ENCODE results near the gene AGMO.
"Not testable (repeated sequence)": the region's sequence is repeated elsewhere in the genome, so short reads cannot be mapped to it uniquely, and the experiment has no call there.

Gene AGMO

GRCh38 chr7:15560968-15561367 lies 847 bp downstream of the AGMO start:
- in situ Hi-C loops (cut with MboI; ENCODE audit: low sequenced_read_pairs) = no loop called here

DNA sequence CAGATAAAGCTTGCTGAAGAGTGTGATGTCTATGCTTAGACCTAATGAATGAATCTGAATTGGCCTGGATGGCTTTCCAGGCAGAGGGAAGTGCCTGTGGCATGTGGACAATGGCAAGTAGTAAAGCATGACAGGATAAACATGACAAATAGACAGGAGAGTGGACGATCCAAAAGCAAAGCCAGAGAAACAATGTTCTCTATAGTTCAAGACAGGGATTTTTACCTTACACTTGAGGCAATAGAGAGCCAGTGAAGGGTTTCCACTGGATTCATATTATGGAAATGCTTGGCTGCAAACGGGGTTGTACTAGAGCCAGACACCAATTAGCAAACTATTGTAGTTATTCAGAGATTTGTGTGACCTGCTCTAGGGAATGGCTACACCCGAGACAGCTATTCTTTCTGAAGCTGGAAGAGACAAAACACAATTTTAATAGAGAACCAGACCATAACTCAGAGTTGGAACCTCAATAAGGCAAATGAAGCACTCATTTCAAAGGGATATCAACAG lies 2.3 kb downstream of the AGMO start:
- in situ Hi-C loops (cut with MboI; ENCODE audit: low sequenced_read_pairs) = no loop called here

GRCh38 chr7:15558756-15559155 lies 3.1 kb downstream of the AGMO start:
- in situ Hi-C loops (cut with MboI; ENCODE audit: low sequenced_read_pairs) = no loop called here

DNA sequence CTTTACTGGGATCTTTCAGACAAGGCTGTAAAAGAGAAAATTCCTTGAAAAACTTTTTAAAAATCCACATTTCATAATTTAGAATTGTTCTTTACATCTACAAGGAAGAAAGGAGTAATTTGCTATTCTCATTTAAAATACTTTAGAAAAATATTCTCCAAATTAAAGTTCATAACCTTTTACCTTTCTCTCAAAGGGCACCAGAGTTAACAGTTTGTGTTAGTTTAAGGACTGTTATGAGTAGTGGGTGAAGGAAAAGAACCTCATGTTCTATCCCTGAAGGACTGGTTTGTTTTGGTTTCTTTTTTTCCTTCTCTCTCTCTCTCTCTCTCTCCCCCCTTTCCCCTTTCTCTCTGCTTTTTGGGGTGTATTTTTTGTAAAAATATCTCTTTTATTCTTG lies 4.1 kb downstream of the AGMO start:
- in situ Hi-C loops (cut with MboI; ENCODE audit: low sequenced_read_pairs) = no loop called here

DNA sequence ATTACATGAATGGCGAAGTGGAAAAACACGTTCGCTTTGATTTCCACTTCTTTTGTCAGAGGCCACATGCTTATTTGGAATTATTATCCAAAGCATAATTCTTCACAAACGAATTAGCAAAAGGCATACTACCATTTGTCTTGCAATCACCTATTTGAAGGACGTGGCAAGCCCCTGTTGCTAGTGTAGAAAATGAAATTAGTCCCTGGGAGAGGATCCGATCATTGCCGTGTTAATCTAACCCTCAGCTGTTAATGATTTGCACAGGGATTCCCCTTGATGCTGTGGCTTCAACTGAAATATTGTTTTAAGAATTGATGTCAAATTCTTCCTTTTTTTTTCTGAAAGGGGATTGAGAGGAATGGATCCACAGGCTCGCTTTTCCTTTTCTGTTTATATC lies 4.6 kb downstream of the AGMO start:
- in situ Hi-C loops (cut with MboI; ENCODE audit: low sequenced_read_pairs) = no loop called here

DNA sequence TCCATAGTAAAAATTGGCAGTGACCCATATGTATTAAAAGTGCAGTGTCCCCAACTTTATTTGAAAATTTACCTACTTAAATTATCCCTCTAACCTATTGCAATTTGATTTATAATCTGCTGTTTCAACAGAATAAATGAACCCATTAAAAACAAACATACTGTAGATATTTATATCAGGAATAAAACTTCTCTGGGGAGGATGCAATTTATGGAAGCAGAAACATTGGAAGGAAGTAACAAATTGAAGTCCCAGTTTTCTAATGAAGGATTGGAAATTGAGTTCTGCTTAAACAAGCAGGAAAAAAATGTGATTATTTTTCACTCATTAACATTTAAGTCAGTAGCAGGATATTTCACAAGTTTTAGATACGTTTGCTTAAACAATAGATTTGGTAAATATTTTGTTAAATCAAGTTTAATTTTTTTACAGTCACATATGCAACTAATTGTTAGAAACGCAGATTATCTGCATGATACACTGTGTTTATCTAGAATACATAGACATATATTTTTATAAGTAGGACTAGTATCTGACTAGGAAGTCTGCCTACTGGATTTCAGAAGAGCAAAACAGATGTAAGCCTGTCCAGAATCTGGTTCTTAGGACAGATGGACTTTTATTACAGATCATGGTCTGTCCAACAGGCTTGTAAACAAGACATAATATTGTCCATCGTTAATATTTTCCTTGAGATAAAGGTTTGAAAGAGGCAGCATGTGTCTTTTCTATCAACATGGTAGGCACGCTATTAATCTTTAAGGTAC lies 5.3 kb downstream of the AGMO start:
- in situ Hi-C loops (cut with MboI; ENCODE audit: low sequenced_read_pairs) = no loop called here

GRCh38 chr7:15555381-15555859 lies 6.4 kb downstream of the AGMO start:
- in situ Hi-C loops (cut with MboI; ENCODE audit: low sequenced_read_pairs) = no loop called here

DNA sequence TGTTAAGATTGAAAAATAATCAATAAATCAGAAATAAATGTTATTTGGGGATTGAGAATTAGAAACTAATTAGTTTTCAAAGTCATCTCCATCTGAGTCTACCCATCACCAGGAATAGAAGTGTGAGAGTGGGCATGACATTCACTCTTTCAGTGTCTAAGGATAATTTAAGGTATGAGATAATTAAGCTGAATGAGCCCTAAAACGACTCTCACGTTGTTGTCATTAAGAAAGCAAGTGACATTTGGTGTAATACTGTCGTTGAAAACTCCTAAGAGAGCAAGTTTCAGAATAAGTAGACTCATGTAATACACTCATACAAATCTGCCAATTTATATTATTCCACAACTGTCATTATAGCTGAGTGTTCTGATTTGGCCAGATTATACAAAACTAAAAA lies 7.1 kb downstream of the AGMO start:
- in situ Hi-C loops (cut with MboI; ENCODE audit: low sequenced_read_pairs) = no loop called here

DNA sequence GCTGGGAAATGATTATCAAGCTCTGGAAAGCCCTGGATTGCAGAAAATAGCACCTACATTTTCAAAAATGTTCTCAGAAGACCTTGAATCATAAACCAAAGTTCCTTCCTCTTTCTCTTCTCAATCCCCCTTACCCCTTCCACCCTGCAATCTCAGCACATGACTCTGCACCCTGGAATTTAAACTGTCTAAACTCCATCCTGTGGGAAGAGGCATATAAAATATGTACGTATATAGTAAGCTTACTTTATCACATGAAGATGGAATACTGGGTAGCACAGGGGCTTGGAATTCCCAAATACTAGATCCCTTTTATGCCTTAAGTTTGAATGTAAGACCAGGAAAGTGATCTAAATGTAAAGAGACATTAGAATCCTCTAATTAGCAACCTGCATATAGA lies 7.7 kb downstream of the AGMO start:
- in situ Hi-C loops (cut with MboI; ENCODE audit: low sequenced_read_pairs) = no loop called here

DNA sequence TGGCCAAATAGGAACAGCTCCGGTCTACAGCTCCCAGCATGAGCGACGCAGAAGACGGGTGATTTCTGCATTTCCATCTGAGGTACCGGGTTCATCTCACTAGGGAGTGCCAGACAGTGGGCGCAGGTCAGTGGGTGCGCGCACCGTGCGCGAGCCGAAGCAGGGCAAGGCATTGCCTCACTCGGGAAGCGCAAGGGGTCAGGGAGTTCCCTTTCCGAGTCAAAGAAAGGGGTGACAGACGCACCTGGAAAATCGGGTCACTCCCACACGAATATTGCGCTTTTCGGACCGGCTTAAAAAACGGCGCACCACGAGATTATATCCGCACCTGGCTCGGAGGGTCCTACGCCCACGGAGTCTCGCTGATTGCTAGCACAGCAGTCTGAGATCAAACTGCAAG lies 14.5 kb downstream of the AGMO start:
- in situ Hi-C loops (cut with MboI; ENCODE audit: low sequenced_read_pairs) = not testable (repeated sequence)

GRCh38 chr7:15546272-15546792 lies 15.5 kb downstream of the AGMO start:
- in situ Hi-C loops (cut with MboI; ENCODE audit: low sequenced_read_pairs) = no loop called here

DNA sequence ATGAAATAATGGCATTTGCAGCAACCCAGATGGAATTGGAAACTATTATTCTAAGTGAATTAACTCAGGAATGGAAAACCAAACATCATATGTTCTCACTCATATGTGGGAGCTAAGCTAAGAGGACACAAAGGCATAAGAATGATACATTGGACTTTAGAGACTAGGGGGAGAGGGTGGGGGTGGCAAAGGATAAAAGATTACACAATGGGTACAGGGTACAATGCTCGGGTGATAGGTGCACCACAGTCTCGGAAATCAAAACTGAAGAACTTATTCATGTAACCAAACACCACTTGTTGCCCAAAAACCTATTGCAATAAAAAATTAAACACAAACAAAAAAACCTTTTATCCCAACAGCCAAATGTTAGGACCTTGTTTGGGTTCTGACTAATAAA lies 17.8 kb downstream of the AGMO start:
- in situ Hi-C loops (cut with MboI; ENCODE audit: low sequenced_read_pairs) = no loop called here

- in situ Hi-C loops (cut with MboI; ENCODE audit: low sequenced_read_pairs) = no loop called here
These were observed 18.6 kb downstream of the AGMO start for GRCh38 chr7:15543256-15543655.

DNA sequence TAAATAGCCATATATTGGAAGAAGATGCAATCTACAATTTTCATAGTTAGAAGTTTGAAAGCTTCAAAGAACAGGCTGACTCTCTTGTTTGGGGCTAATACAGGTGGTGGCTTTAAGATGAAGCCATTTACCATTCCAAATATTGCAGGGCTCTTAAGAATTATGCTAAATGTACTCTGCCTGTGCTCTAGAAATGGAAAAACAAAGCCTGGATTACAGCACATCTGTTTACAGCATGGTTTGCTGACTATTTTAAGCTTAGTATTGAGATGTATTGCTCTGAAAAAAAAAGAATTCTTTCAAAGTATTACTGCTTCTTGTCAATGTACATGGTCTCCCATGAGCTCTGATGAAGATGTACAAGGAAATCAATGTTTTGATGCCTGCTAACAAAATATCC lies 34.2 kb downstream of the AGMO start:
- in situ Hi-C loops (cut with MboI; ENCODE audit: low sequenced_read_pairs) = no loop called here

GRCh38 chr7:15525652-15526263 lies 36.1 kb downstream of the AGMO start:
- in situ Hi-C loops (cut with MboI; ENCODE audit: low sequenced_read_pairs) = no loop called here

DNA sequence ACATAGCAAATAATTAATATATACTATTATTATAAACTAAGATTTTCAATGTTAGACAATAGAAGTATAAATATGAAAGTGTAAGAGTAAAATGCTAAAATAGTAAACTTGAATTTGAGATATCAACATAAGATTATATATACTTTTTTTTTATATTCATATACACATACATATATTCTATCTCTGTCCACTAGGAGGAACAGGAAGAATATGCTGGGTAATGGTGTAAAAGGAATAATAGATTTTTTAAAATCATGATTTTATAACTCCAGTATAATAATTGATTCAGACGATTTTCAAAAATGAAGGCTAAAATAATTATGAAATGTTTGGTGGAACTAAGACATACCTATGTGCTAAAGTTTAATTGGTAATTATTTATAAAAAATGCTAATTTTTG lies 37.7 kb downstream of the AGMO start:
- in situ Hi-C loops (cut with MboI; ENCODE audit: low sequenced_read_pairs) = no loop called here

GRCh38 chr7:15517865-15518264 lies 44.0 kb downstream of the AGMO start:
- in situ Hi-C loops (cut with MboI; ENCODE audit: low sequenced_read_pairs) = not testable (repeated sequence)

DNA sequence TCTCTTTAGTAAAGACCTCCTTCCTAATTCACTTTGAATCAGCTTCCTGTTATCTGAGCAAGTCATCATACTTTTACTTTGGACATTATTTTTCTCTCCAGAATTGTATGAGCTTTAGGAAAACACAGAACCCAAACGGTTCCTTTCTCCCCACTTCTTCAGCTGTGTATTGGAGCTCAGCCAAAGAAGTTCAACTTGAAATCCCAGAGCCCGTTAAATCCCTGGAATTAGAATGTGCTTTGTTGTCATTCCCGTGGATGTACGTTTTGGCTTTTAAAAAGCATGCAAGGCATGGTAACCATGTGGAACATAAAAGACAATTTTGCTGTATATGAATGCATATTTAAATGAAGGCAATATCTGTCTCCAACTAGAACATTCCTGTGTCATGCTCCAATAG lies 46.6 kb downstream of the AGMO start:
- in situ Hi-C loops (cut with MboI; ENCODE audit: low sequenced_read_pairs) = no loop called here

- in situ Hi-C loops (cut with MboI; ENCODE audit: low sequenced_read_pairs) = no loop called here
These were observed 53.6 kb downstream of the AGMO start for GRCh38 chr7:15508258-15508657.

GRCh38 chr7:15507708-15508107 lies 54.1 kb downstream of the AGMO start:
- in situ Hi-C loops (cut with MboI; ENCODE audit: low sequenced_read_pairs) = no loop called here

DNA sequence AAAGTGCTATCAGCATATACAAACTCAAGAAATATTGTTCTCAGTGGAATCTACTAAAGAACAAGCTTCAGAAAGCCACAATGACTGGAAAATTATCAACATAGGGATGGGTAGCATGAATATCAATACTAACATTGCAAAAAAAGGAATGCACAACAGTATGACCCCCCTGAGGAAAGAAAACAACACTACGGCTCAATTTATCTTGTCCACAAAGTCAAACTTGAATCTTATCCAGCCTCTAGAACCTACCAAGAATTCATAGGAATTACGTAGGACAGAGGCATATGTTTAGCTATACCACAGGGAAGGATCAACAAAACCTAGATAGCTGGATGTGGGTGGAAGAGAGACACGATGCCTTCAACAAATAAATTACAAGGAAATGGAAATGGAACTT lies 54.6 kb downstream of the AGMO start:
- in situ Hi-C loops (cut with MboI; ENCODE audit: low sequenced_read_pairs) = no loop called here

DNA sequence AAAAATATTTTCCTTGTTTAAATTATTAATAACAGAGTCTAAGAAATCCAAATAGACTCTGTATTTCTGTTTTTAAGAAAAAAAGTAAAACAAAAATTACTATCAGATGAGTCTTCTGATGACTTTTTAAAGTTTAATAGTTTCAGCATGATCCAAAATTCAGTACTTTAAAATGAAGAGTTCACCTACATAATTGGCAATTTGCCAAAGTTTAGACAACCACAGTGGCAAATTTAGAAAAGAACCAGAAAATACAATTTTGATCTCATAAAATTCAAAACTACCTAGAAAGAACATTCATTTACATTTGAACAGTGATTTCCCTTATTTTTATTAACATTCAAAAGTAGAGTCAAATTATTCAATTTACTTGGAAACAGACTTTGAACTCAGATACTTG lies 56.1 kb downstream of the AGMO start:
- in situ Hi-C loops (cut with MboI; ENCODE audit: low sequenced_read_pairs) = no loop called here

Data from hTERT RPE-1 (cell line).